Astrocyte of the spinal cord (primary cell): Measurements from ENCODE around the gene KCTD16.

Experiments
- DNase-seq: peaks from one replicate; pipeline ENCODE4 v3.0.0; 2011; ENCODE audit warnings: low read depth, low spot score
- H3K4me3 ChIP-seq: 2 replicates; pipeline ENCODE4 v1.5.1; 2011; ENCODE audit warnings: low read depth, mild to moderate bottlenecking, low read length, moderate library complexity
- CTCF ChIP-seq: IDR thresholded peaks from 2 replicates; pipeline ENCODE4 v1.5.1; 2012; ENCODE audit warnings: low read depth, mild to moderate bottlenecking, low read length, inconsistent platforms
- in situ Hi-C: cut with HindIII; loops from 2 replicates; pipeline ENCODE4 v1.10.0; 2017; ENCODE audit warnings: low sequenced_read_pairs

KCTD16 gene

DNA sequence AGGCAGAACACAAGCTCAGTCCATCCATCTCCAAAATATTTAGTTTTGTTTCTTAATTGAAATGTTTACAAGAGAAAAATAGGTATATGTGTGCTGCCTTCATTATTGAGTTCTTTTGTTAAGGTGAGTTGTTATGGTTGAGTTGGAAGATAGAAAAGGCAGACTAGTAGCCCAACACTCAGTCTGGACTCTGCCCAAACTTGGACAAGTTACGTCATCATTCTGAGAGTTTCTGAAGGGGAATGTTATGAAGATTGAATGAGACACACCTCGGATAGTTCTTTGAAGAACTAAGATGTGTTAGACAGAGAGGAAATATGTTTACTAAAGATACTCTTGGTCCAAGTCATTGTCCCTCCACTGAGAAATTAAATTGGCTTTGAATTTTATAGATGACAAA lies 245.5 kb downstream of the KCTD16 start:
- no peak for TF ChIP-seq CTCF
- in situ Hi-C loops, result no loop called here
- DNase-seq, result no peak
- no peak overlapping the region for H3K4me3 ChIP-seq

DNA sequence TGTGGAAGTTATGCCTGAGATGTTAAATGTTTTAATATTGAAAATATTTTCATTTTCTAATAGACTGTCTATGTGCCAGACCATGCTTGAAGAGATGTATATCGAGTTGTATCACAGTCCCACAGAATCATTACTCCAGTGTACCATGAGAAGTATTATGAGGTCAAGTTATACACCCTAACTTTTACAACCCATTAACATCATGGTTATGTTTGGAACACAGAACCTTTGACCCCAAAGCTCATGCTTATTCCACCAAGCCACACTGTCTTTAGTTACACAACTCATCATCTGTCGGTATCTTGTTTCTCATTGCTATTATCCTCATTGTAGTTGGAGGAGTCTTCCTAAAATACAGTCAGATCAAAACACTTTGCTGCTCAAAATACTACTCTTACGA lies 248.0 kb downstream of the KCTD16 start:
- no peak for TF ChIP-seq CTCF
- in situ Hi-C loops, result no loop called here
- DNase-seq, result no peak
- H3K4me3 ChIP-seq, result no peak overlapping the region

- in situ Hi-C loops, result no loop called here
- H3K4me3 ChIP-seq, result no peak overlapping the region
- TF ChIP-seq CTCF, result no peak
- peak; percentile 6 for DNase-seq
Observed at GRCh38 chr5:144421411-144421810, 250.7 kb downstream of the KCTD16 start.

- no peak for TF ChIP-seq CTCF
- H3K4me3 ChIP-seq, result no peak overlapping the region
- in situ Hi-C loops, result no loop called here
- no peak for DNase-seq
Observed at GRCh38 chr5:144422018-144422727, 251.5 kb downstream of the KCTD16 start.

- peak; percentile 14 for DNase-seq
Observed at GRCh38 chr5:144427866-144428265, 257.2 kb downstream of the KCTD16 start.

DNA sequence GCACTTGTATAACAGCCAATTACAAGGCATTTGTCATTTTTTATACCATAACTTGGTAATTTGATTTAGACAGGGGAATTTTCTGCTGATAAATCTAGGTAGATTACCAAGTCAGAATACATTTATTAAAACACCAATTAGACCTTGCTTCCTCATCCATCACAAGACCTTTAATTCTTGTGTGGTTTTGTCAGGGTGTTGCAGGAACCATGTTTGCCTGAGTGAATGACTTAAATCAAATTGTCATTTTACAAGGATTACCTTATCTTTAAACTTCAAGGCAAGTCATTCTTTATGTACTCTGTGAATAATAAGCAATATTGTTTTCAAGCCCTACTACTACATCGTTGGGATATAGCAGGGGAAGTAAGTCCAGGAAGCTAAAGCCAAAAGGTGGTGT lies 257.7 kb downstream of the KCTD16 start:
- no peak for TF ChIP-seq CTCF
- no peak overlapping the region for H3K4me3 ChIP-seq
- no peak for DNase-seq
- in situ Hi-C loops, result no loop called here

More at GRCh38 chr5:144427866-144428265, 257.2 kb downstream of the KCTD16 start:
- no peak overlapping the region for H3K4me3 ChIP-seq
- in situ Hi-C loops, result no loop called here
- no peak for TF ChIP-seq CTCF
